Activated CD8-positive, alpha-beta memory T cell treated with anti-CD3 and anti-CD28 coated beads for 48 hours (primary cell): Measurements from ENCODE around the gene PTPRN2.
"Not testable (repeated sequence)": the region's sequence is repeated elsewhere in the genome, so short reads cannot be mapped to it uniquely, and the experiment has no call there.

Source experiments
- DNase-seq, 3 experiments: peaks; one replicate each; pipeline ENCODE4 v3.0.0-alpha.2; 2020; ENCODE audit warnings: low read depth in 2 of 3, low spot score in 2 of 3

PTPRN2 gene

GRCh38 chr7:158161194-158161593 is 426.4 kb downstream of the PTPRN2 start:
- no peak for DNase-seq

GRCh38 chr7:158160199-158160598 is 427.4 kb downstream of the PTPRN2 start:
- DNase-seq: no peak

GRCh38 chr7:158157460-158157859 is 430.2 kb downstream of the PTPRN2 start:
- no peak for DNase-seq

GRCh38 chr7:158151273-158151672 is 436.4 kb downstream of the PTPRN2 start:
- DNase-seq: peak in 1 of 3 experiments; percentile 13

GRCh38 chr7:158150234-158150633 is 437.4 kb downstream of the PTPRN2 start:
- no peak for DNase-seq

- not testable (repeated sequence) for DNase-seq
Measured at GRCh38 chr7:158147431-158147830, 440.2 kb downstream of the PTPRN2 start.

- no peak for DNase-seq
Measured at GRCh38 chr7:158145370-158145769, 442.3 kb downstream of the PTPRN2 start.

GRCh38 chr7:158143196-158144120 is 444.2 kb downstream of the PTPRN2 start:
- DNase-seq: no peak

GRCh38 chr7:158142657-158143056 is 445.0 kb downstream of the PTPRN2 start:
- no peak for DNase-seq

GRCh38 chr7:158141806-158142518 is 445.7 kb downstream of the PTPRN2 start:
- DNase-seq: no peak

- DNase-seq: no peak
Measured at GRCh38 chr7:158141221-158141582, 446.4 kb downstream of the PTPRN2 start.

- DNase-seq: no peak
Measured at GRCh38 chr7:158140538-158141220, 446.9 kb downstream of the PTPRN2 start.

GRCh38 chr7:158139499-158139898 is 448.1 kb downstream of the PTPRN2 start:
- DNase-seq: no peak

- DNase-seq: no peak
Measured at GRCh38 chr7:158138329-158138597, 449.4 kb downstream of the PTPRN2 start.

- no peak for DNase-seq
Measured at GRCh38 chr7:158137516-158138328, 449.9 kb downstream of the PTPRN2 start.

GRCh38 chr7:158135931-158136330 is 451.7 kb downstream of the PTPRN2 start:
- no peak for DNase-seq

- no peak for DNase-seq
Measured at GRCh38 chr7:158134824-158135223, 452.8 kb downstream of the PTPRN2 start.

GRCh38 chr7:158133515-158134271 is 453.9 kb downstream of the PTPRN2 start:
- no peak for DNase-seq

GRCh38 chr7:158133057-158133456 is 454.6 kb downstream of the PTPRN2 start:
- DNase-seq: no peak

GRCh38 chr7:158130023-158130409 is 457.6 kb downstream of the PTPRN2 start:
- no peak for DNase-seq
